Measurements from ENCODE around the gene KDM6B. TPM values are rescaled to one million over a fixed set of nuclear protein-coding genes. Genes with fewer than 3 reads are reported as not detected.
A peak's percentile ranks its signal among the peaks of the same experiment; 100 is the strongest.

KDM6B gene
- total and polyA plus RNA-seq, 9 of the 15 experiments (the other 6 are each of a cell fraction or from before 2014, with no cell fraction given) = 0.01 to 22.9 (median 2.2) TPM

DNA sequence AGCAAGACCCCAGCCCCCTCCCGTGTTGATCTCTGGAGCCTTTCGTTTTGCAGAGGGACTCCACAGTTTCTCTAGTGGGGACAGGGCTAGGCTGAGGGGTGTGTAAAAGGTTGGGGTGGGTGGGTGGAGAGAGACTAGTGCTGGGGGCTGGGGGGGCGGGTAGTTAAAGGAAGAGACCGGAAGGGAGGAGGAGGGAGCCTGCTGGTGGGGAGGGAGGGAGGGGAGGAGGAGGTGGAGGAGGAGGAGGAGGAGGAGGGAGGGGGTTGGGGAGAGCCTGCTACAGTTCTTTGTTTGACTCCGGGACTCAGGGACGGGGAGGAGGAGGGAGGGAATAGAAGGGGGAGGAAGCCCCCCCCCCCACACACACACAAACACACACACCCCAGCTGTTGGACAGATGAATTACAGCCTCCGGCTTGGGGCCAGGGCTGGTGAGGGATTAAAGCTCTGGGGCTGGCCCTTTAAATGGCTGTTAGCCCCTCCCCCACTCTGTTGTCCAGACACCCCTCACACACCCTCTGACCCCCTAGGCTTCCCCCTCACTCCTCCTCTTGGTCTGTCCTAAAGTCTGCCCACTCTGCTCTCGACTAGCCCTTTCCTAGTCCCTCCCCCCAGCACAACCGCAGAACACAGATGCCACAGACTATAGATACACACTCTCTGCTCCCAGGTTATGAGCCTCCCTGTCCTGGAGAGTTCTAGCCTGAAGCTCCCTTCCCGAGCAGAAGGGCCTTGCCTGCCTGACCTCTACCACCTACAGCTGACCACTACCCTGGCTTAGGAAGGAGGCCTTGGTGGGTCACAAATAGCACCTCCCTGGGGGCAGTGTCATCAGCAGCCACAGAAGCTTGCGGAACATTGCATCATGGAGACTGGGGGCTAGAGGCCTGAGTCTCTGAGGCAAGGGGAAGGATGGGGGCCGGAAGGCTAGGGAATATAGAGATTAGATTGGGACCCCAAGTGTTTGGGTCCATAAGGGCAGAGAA is 4.4 kb downstream of the KDM6B start (continued):
- TF ChIP-seq, protein P1, sequence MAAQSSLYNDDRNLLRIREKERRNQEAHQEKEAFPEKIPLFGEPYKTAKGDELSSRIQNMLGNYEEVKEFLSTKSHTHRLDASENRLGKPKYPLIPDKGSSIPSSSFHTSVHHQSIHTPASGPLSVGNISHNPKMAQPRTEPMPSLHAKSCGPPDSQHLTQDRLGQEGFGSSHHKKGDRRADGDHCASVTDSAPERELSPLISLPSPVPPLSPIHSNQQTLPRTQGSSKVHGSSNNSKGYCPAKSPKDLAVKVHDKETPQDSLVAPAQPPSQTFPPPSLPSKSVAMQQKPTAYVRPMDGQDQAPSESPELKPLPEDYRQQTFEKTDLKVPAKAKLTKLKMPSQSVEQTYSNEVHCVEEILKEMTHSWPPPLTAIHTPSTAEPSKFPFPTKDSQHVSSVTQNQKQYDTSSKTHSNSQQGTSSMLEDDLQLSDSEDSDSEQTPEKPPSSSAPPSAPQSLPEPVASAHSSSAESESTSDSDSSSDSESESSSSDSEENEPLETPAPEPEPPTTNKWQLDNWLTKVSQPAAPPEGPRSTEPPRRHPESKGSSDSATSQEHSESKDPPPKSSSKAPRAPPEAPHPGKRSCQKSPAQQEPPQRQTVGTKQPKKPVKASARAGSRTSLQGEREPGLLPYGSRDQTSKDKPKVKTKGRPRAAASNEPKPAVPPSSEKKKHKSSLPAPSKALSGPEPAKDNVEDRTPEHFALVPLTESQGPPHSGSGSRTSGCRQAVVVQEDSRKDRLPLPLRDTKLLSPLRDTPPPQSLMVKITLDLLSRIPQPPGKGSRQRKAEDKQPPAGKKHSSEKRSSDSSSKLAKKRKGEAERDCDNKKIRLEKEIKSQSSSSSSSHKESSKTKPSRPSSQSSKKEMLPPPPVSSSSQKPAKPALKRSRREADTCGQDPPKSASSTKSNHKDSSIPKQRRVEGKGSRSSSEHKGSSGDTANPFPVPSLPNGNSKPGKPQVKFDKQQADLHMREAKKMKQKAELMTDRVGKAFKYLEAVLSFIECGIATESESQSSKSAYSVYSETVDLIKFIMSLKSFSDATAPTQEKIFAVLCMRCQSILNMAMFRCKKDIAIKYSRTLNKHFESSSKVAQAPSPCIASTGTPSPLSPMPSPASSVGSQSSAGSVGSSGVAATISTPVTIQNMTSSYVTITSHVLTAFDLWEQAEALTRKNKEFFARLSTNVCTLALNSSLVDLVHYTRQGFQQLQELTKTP (IDR thresholded peaks at IDR 0.05; ENCODE audit: low read depth in 1 of 2, partially characterized antibody in 2 of 2) = peak in 1 of 2 experiments; percentile 72
- TF ChIP-seq TEAD1 (CRISPR knock-in tag; IDR thresholded peaks at IDR 0.05) (0 out of 4 replicates have a peak, but pooled peaks of 1 of the 2 experiments have one; percentile 39), SAFB (IDR thresholded peaks at IDR 0.05; ENCODE audit: borderline replicate concordance, low read depth, low read length) (no peak), MCM5 (IDR thresholded peaks at IDR 0.05; ENCODE audit: low read depth) (no peak), TOE1 (IDR thresholded peaks at IDR 0.05; ENCODE audit: borderline replicate concordance) (0 out of 2 replicates have a peak, but pooled peaks have one; percentile 34), TOE1 (CRISPR knock-in tag; IDR thresholded peaks at IDR 0.05; ENCODE audit: borderline replicate concordance, low read depth) (no peak), NFIC (IDR thresholded peaks at IDR 0.05) (peak; percentile 27; the same call in 1 of the 2 replicates), POLR2AphosphoS2 (IDR thresholded peaks at IDR 0.05; ENCODE audit: low read length) (peak; percentile 45; the same call in 1 of the 2 replicates), ZNF830 (CRISPR knock-in tag; IDR thresholded peaks at IDR 0.05) (no peak), ZNF197 (CRISPR knock-in tag; IDR thresholded peaks at IDR 0.05; ENCODE audit: low read depth) (no peak), TSC22D4 (tag; IDR thresholded peaks at IDR 0.05) (no peak), SIN3A (IDR thresholded peaks at IDR 0.05; ENCODE audit: borderline replicate concordance in 2 of 2, control insufficient read depth in 1 of 2, low read depth in 2 of 2, low read length in 2 of 2) (0 out of 4 replicates have a peak, but pooled peaks of 1 of the 2 experiments have one; percentile 27), TAF9B (IDR thresholded peaks at IDR 0.05; ENCODE audit: partially characterized antibody) (peak; percentile 39), JUND (IDR thresholded peaks at IDR 0.05; ENCODE audit: borderline replicate concordance, low read depth, low read length) (peak; percentile 85), JUND (tag; IDR thresholded peaks at IDR 0.05; ENCODE audit: borderline replicate concordance, low read depth, low read length) (peak; percentile 49; the same call in 1 of the 3 replicates)
- TF ChIP-seq, protein P2, sequence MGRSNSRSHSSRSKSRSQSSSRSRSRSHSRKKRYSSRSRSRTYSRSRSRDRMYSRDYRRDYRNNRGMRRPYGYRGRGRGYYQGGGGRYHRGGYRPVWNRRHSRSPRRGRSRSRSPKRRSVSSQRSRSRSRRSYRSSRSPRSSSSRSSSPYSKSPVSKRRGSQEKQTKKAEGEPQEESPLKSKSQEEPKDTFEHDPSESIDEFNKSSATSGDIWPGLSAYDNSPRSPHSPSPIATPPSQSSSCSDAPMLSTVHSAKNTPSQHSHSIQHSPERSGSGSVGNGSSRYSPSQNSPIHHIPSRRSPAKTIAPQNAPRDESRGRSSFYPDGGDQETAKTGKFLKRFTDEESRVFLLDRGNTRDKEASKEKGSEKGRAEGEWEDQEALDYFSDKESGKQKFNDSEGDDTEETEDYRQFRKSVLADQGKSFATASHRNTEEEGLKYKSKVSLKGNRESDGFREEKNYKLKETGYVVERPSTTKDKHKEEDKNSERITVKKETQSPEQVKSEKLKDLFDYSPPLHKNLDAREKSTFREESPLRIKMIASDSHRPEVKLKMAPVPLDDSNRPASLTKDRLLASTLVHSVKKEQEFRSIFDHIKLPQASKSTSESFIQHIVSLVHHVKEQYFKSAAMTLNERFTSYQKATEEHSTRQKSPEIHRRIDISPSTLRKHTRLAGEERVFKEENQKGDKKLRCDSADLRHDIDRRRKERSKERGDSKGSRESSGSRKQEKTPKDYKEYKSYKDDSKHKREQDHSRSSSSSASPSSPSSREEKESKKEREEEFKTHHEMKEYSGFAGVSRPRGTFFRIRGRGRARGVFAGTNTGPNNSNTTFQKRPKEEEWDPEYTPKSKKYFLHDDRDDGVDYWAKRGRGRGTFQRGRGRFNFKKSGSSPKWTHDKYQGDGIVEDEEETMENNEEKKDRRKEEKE (IDR thresholded peaks at IDR 0.05; ENCODE audit: borderline replicate concordance in 1 of 2, control insufficient read depth in 1 of 2, low read depth in 2 of 2, low read length in 1 of 2) = no peak
- TF ChIP-seq, protein P3, sequence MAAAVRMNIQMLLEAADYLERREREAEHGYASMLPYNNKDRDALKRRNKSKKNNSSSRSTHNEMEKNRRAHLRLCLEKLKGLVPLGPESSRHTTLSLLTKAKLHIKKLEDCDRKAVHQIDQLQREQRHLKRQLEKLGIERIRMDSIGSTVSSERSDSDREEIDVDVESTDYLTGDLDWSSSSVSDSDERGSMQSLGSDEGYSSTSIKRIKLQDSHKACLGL (CRISPR knock-in tag; IDR thresholded peaks at IDR 0.05; ENCODE audit: borderline replicate concordance, poor library complexity, severe bottlenecking) = no peak

Measured in K562 (cell line).